WERI-Rb-1 (cell line): ENCODE results near the gene MUL1.
A peak's percentile ranks its signal among the peaks of the same experiment; 100 is the strongest.
"Not testable (repeated sequence)": the region's sequence is repeated elsewhere in the genome, so short reads cannot be mapped to it uniquely, and the experiment has no call there.

Experiments used
- DNase-seq: peaks from one replicate; pipeline ENCODE4 v3.0.0-alpha.2; 2020
- H3K27ac ChIP-seq: fragments of 250-450 bp; sonication (Bioruptor Pico); 2 replicates; pipeline ENCODE4 v1.5.1; 2020; ENCODE audit warnings: mild to moderate bottlenecking, moderate library complexity
- H3K27me3 ChIP-seq: fragments of 250-450 bp; sonication (Bioruptor Pico); 2 replicates; pipeline ENCODE4 v1.5.1; 2021; ENCODE audit warnings: mild to moderate bottlenecking, low read depth, moderate library complexity; ENCODE audit not compliant: insufficient read depth, severe bottlenecking
- H3K36me3 ChIP-seq: fragments of 250-450 bp; sonication (Bioruptor Pico); 2 replicates; pipeline ENCODE4 v1.5.1; 2020; ENCODE audit warnings: mild to moderate bottlenecking, moderate library complexity
- H3K4me3 ChIP-seq: 2 replicates; pipeline ENCODE4 v1.5.1; 2011; ENCODE audit warnings: low read depth, mild to moderate bottlenecking, control low read depth, low read length
- H3K9me3 ChIP-seq: fragments of 250-450 bp; sonication (Bioruptor Pico); 2 replicates; pipeline ENCODE4 v1.5.1; 2021; ENCODE audit warnings: mild to moderate bottlenecking, moderate library complexity; ENCODE audit not compliant: severe bottlenecking
- CTCF ChIP-seq: IDR thresholded peaks from 2 replicates; pipeline ENCODE4 v1.5.1; 2011; ENCODE audit warnings: low read depth, mild to moderate bottlenecking, control low read depth, inconsistent platforms, low read length

MUL1 gene

GRCh38 chr1:20500716-20501115 lies 7.2 kb downstream of the MUL1 start:
- no peaks in the 10 kb centered on the region for H3K27me3 ChIP-seq
- no peak overlapping the region for H3K4me3 ChIP-seq
- DNase-seq = no peak
- H3K27ac ChIP-seq = no peak overlapping the region
- TF ChIP-seq CTCF = no peak
- H3K36me3 ChIP-seq = peaks cover 49% of the 10 kb centered on the region
- H3K9me3 ChIP-seq = no peaks in the 10 kb centered on the region

GRCh38 chr1:20499718-20500117 lies 8.2 kb downstream of the MUL1 start:
- TF ChIP-seq CTCF = no peak
- no peak overlapping the region for H3K27ac ChIP-seq
- H3K36me3 ChIP-seq = peaks cover 44% of the 10 kb centered on the region
- H3K27me3 ChIP-seq = no peaks in the 10 kb centered on the region
- no peak overlapping the region for H3K4me3 ChIP-seq
- DNase-seq = peak; percentile 34
- no peaks in the 10 kb centered on the region for H3K9me3 ChIP-seq

- no peak for DNase-seq
- Histone ChIP-seq H3K36me3 (peaks cover 44% of the 10 kb centered on the region), H3K9me3 (no peaks in the 10 kb centered on the region), H3K27me3 (no peaks in the 10 kb centered on the region), H3K4me3 (no peak overlapping the region), H3K27ac (no peak overlapping the region)
- TF ChIP-seq CTCF = no peak
Observed at GRCh38 chr1:20499105-20499504, 8.8 kb downstream of the MUL1 start.

GRCh38 chr1:20498116-20498515 lies 9.8 kb downstream of the MUL1 start:
- H3K27ac ChIP-seq = no peak overlapping the region
- no peak for DNase-seq
- no peak overlapping the region for H3K4me3 ChIP-seq
- no peaks in the 10 kb centered on the region for H3K9me3 ChIP-seq
- H3K27me3 ChIP-seq = peaks cover under 1% of the 10 kb centered on the region
- TF ChIP-seq CTCF = no peak
- H3K36me3 ChIP-seq = peaks cover 42% of the 10 kb centered on the region

GRCh38 chr1:20497506-20497905 lies 10.4 kb downstream of the MUL1 start:
- no peak overlapping the region for H3K27ac ChIP-seq
- H3K4me3 ChIP-seq = no peak overlapping the region
- TF ChIP-seq CTCF = no peak
- no peaks in the 10 kb centered on the region for H3K9me3 ChIP-seq
- H3K36me3 ChIP-seq = peaks cover 36% of the 10 kb centered on the region
- peaks cover 7% of the 10 kb centered on the region for H3K27me3 ChIP-seq
- no peak for DNase-seq

- not testable (repeated sequence) for DNase-seq, H3K4me3 ChIP-seq, H3K27ac ChIP-seq, H3K9me3 ChIP-seq
- Histone ChIP-seq H3K36me3 (peaks cover 30% of the 10 kb centered on the region), H3K27me3 (peaks cover 13% of the 10 kb centered on the region)
Observed at GRCh38 chr1:20496725-20497383, 11.1 kb downstream of the MUL1 start.
